Measurements from ENCODE around the gene AKAP7. TPM values are rescaled to one million over a fixed set of nuclear protein-coding genes. Genes with fewer than 3 reads are reported as not detected.

AKAP7 gene
- total RNA-seq, 1 donor: 4.7 TPM

GRCh38 chr6:131269565-131270391 is 134.5 kb downstream of the AKAP7 start:
- no peak for TF ChIP-seq CTCF (IDR thresholded peaks at IDR 0.05; ENCODE audit: insufficient read depth, low read depth, low read length)
- no peak for DNase-seq (ENCODE audit: low read depth)
- no peak overlapping the region for H3K4me3 ChIP-seq (ENCODE audit: low read depth, low read length)

- no peak for TF ChIP-seq CTCF (IDR thresholded peaks at IDR 0.05; ENCODE audit: insufficient read depth, low read depth, low read length)
- DNase-seq (ENCODE audit: low read depth): no peak
- no peak overlapping the region for H3K4me3 ChIP-seq (ENCODE audit: low read depth, low read length)
These were observed 135.3 kb downstream of the AKAP7 start for GRCh38 chr6:131270534-131270933.

- no peak for TF ChIP-seq CTCF (IDR thresholded peaks at IDR 0.05; ENCODE audit: insufficient read depth, low read depth, low read length)
- H3K4me3 ChIP-seq (ENCODE audit: low read depth, low read length): no peak overlapping the region
- no peak for DNase-seq (ENCODE audit: low read depth)
These were observed 140.0 kb downstream of the AKAP7 start for GRCh38 chr6:131275273-131275672.

GRCh38 chr6:131277591-131277990 is 142.3 kb downstream of the AKAP7 start:
- no peak overlapping the region for H3K4me3 ChIP-seq (ENCODE audit: low read depth, low read length)
- TF ChIP-seq CTCF (IDR thresholded peaks at IDR 0.05; ENCODE audit: insufficient read depth, low read depth, low read length): no peak
- DNase-seq (ENCODE audit: low read depth): no peak

GRCh38 chr6:131281471-131282270 is 146.4 kb downstream of the AKAP7 start:
- no peak for DNase-seq (ENCODE audit: low read depth)
- no peak for TF ChIP-seq CTCF (IDR thresholded peaks at IDR 0.05; ENCODE audit: insufficient read depth, low read depth, low read length)
- no peak overlapping the region for H3K4me3 ChIP-seq (ENCODE audit: low read depth, low read length)

GRCh38 chr6:131282365-131282764 is 147.1 kb downstream of the AKAP7 start:
- DNase-seq (ENCODE audit: low read depth): no peak
- H3K4me3 ChIP-seq (ENCODE audit: low read depth, low read length): no peak overlapping the region
- TF ChIP-seq CTCF (IDR thresholded peaks at IDR 0.05; ENCODE audit: insufficient read depth, low read depth, low read length): no peak
